B cell (primary cell): ENCODE results near the gene ATXN1. TPM values are rescaled to one million over a fixed set of nuclear protein-coding genes. Genes with fewer than 3 reads are reported as not detected.

Experiments used
- ATAC-seq: fragments of 200-7000 bp; cut with Tn5 transposase; one replicate; pipeline ENCODE4 v1.10.0; 2021; ENCODE audit warnings: low read depth, mild to moderate bottlenecking, moderate number of reproducible peaks, moderate library complexity
- CTCF ChIA-PET: fragments of 350-600 bp; sonication (Branson Sonifier 250); formaldehyde crosslinking; loops from one replicate; lab custom pipeline; 2021; ENCODE audit warnings: antibody characterized with exemption, inconsistent platforms; lab: Charles Lee
- POLR2A ChIA-PET: fragments of 350-600 bp; sonication (Branson Sonifier 250); formaldehyde crosslinking; loops from one replicate; lab custom pipeline; 2021; ENCODE audit warnings: antibody characterized with exemption; lab: Charles Lee
- DNase-seq: peaks from one replicate; pipeline ENCODE4 v3.0.0; 2013
- H2AFZ ChIP-seq: 2 replicates; pipeline ENCODE4 v1.6.1; 2012; ENCODE audit warnings: mild to moderate bottlenecking, low read depth, low read length; ENCODE audit not compliant: insufficient read depth, poor library complexity, severe bottlenecking
- H3K27ac ChIP-seq, 2 donors: 1 replicate in 1 of 2; 2 replicates in 1 of 2; pipeline ENCODE4 v1.5.1; 2012 to 2013; ENCODE audit warnings: low read length in 2 of 2, mild to moderate bottlenecking in 2 of 2, moderate library complexity in 1 of 2
- H3K27me3 ChIP-seq, 4 experiments: fragments of 200-600 bp in 1 of 4; sonication (generic) in 1 of 4; replicated peaks in 1 of 4; 1 replicate in 2 of 4; 2 replicates in 2 of 4; pipeline versions ENCODE4 v1.6.1 to v1.7.0; 2013 to 2016; ENCODE audit warnings: low read length in 3 of 4, mild to moderate bottlenecking in 2 of 4, mixed read lengths in 1 of 4, moderate library complexity in 1 of 4; ENCODE audit not compliant: insufficient read depth in 4 of 4, control insufficient read depth in 3 of 4; ENCODE audit errors: control extremely low read depth in 1 of 4
- H3K36me3 ChIP-seq, 2 experiments: replicated peaks in 1 of 2; 1 replicate in 1 of 2; 2 replicates in 1 of 2; pipeline versions ENCODE4 v1.6.1 to v1.7.1; 2013; ENCODE audit warnings: low read length in 1 of 2; ENCODE audit not compliant: insufficient read depth in 2 of 2, control insufficient read depth in 1 of 2; ENCODE audit errors: control extremely low read depth in 1 of 2, extremely low read depth in 1 of 2
- H3K4me1 ChIP-seq, 2 donors: fragments of 200-600 bp in 1 of 2; sonication (generic) in 1 of 2; 1 replicate in 1 of 2; 2 replicates in 1 of 2; pipeline versions ENCODE4 v1.5.1 to v1.6.1; 2013 to 2017; ENCODE audit warnings: low read length in 2 of 2; ENCODE audit not compliant: control insufficient read depth in 2 of 2, insufficient read depth in 2 of 2
- H3K4me2 ChIP-seq: replicated peaks from 2 replicates; pipeline ENCODE3; 2012; ENCODE audit warnings: mild to moderate bottlenecking, low read depth, low read length; ENCODE audit not compliant: poor library complexity, severe bottlenecking
- H3K4me3 ChIP-seq, 5 experiments: fragments of 200-600 bp in 1 of 5; sonication (generic) in 1 of 5; 1 replicate in 3 of 5; 2 replicates in 2 of 5; pipeline versions ENCODE4 v1.5.1 to v1.7.0; 2011 to 2016; ENCODE audit warnings: low read length in 4 of 5, mild to moderate bottlenecking in 4 of 5, low read depth in 2 of 5, control low read depth in 1 of 5, moderate library complexity in 1 of 5; ENCODE audit not compliant: insufficient read depth in 1 of 5; ENCODE audit errors: control extremely low read depth in 1 of 5, extremely low read depth in 1 of 5
- H3K79me2 ChIP-seq: fragments of 200-600 bp; sonication (generic); one replicate; pipeline ENCODE4 v1.6.0; 2016; ENCODE audit warnings: low read length; ENCODE audit not compliant: control insufficient read depth, insufficient read depth
- H3K9ac ChIP-seq: fragments of 200-600 bp; sonication (generic); 2 replicates; pipeline ENCODE4 v1.6.1; 2017; ENCODE audit warnings: mild to moderate bottlenecking, low read length, moderate library complexity
- H3K9me3 ChIP-seq, 3 donors: one replicate each; pipeline versions ENCODE4 v1.6.1 to v1.7.1; 2013; ENCODE audit warnings: low read length in 2 of 3; ENCODE audit not compliant: control insufficient read depth in 2 of 3, insufficient read depth in 1 of 3; ENCODE audit errors: control extremely low read depth in 1 of 3
- H4K20me1 ChIP-seq: 2 replicates; pipeline ENCODE4 v1.6.0; 2012; ENCODE audit warnings: mild to moderate bottlenecking, low read length; ENCODE audit not compliant: insufficient read depth, control insufficient read depth, poor library complexity, severe bottlenecking
- H3K27ac Mint-ChIP-seq: one replicate; pipeline ENCODE4 v1.8.0; 2021; ENCODE audit warnings: mixed read lengths
- H3K27me3 Mint-ChIP-seq: one replicate; pipeline ENCODE4 v1.8.0; 2021; ENCODE audit warnings: mixed read lengths
- H3K4me1 Mint-ChIP-seq: one replicate; pipeline ENCODE4 v1.8.0; 2021; ENCODE audit warnings: mixed read lengths
- H3K4me3 Mint-ChIP-seq: one replicate; pipeline ENCODE4 v1.8.0; 2021; ENCODE audit warnings: mixed read lengths
- H3K9me3 Mint-ChIP-seq: one replicate; pipeline ENCODE4 v1.8.0; 2022; ENCODE audit warnings: mixed read lengths; ENCODE audit not compliant: insufficient read depth
- CTCF ChIP-seq: fragments of 200-600 bp; IDR thresholded peaks from one replicate; pipeline ENCODE4 v1.8.0; 2022; ENCODE audit warnings: antibody characterized with exemption, mild to moderate bottlenecking
- EZH2 ChIP-seq: IDR thresholded peaks from 2 replicates; pipeline ENCODE4 v1.6.1; 2012; ENCODE audit warnings: borderline replicate concordance, low read depth, mild to moderate bottlenecking, moderate library complexity, low read length; ENCODE audit not compliant: insufficient read depth, poor library complexity, severe bottlenecking
- WGBS: methylation state at CpG from one replicate; pipeline ENCODE4 v1.1.5; 2013; ENCODE audit warnings: missing lambda C conversion rate; ENCODE audit not compliant: insufficient coverage; 5-methylcytosine and 5-hydroxymethylcytosine counted together
- intact Hi-C: fragments of 100-400 bp; cut with micrococcal nuclease; formaldehyde crosslinking; loops from one replicate; pipeline ENCODE4 v1.10.0; 2022
- polyA plus RNA-seq: library from polyadenylated mRNA; depleted of rRNA; stranded (reverse); fragments of >200 nt; gene quantifications from 2 replicates; pipeline ENCODE4 v1.2.3, GENCODE V29; 2012
- total RNA-seq, 2 donors: library from RNA; stranded (reverse); fragments of 120-200 nt in 1 of 2; gene quantifications; 1 replicate in 1 of 2; 2 replicates in 1 of 2; pipeline versions ENCODE4 v1.2.3 to v1.2.4, GENCODE V29; 2013 to 2022

The ATXN1 gene
- total and polyA plus RNA-seq, 2 donors (not counting 1 experiment from before 2014, with no cell fraction given) = 5.7 to 63.8 TPM

DNA sequence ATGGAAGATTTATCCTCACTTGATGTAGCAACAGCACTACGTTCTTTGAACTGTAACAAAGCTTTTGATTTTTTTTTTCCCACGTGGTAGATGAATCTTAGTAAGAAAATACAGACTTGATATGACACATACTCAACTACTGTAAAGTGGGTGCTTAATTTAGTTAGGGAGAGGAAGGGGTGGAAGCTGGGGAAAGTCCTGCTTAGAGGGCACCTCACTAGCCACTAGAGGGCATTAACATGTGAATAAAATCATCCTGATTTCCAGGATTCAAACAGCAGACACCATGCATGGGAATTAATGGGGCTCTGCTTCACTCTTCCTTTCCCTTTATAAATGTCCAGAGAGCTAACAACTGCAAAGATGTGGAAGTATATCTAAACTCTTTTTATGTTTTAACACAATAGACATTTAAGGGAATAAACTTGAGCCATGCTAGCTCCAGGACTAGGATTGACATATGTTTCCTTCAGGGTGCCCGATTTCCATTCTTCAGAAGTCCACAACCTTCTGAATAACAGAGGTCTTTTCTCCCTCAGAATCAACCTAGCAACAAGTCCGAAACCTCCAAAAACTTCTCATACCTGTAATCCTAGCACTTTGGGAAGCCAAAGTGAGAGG lies 250.1 kb downstream of the ATXN1 start:
- 94% methylated on average over 2 of the region's 4 CpGs for WGBS
- DNase-seq (peak; percentile 25), ATAC-seq (no peak)
- H3K4me1 Mint-ChIP-seq = peaks cover 41% of the 10 kb centered on the region
- Histone ChIP-seq H3K9ac (no peak overlapping the region), H3K27ac (no peak overlapping the region), H3K4me2 (no peak overlapping the region), H2AFZ (no peak overlapping the region), H3K79me2 (no peaks in the 10 kb centered on the region), H3K27me3 (no peaks in the 10 kb centered on the region), H3K9me3 (no peaks in the 10 kb centered on the region), H4K20me1 (no peaks in the 10 kb centered on the region), H3K36me3 (no peaks in the 10 kb centered on the region), H3K4me3 (no peak overlapping the region), H3K4me1 (peaks cover 4 to 27% of the 10 kb centered on the region in 2 donors)
- peak; percentile 42 for TF ChIP-seq CTCF
- TF ChIP-seq EZH2 = no peak
- POLR2A ChIA-PET = interaction anchor here (0.5 to 1.1 kb wide), 2 partner anchors 102 to 183 kb away, joined by 3 to 7 read pairs; no protein-coding TSS in a partner anchor
- no peaks in the 10 kb centered on the region for H3K27me3 Mint-ChIP-seq
- intact Hi-C loops = loop anchor here (2.0 to 5.0 kb wide), 2 partner anchors 39 to 260 kb away; no protein-coding TSS in a partner anchor
- peak overlapping the region; percentile 29 for H3K4me3 Mint-ChIP-seq
- CTCF ChIA-PET = interaction anchor here (0.5 to 6.8 kb wide), 30 partner anchors 9 to 265 kb away, joined by 3 to 108 read pairs (median 5); partner anchors contain the start of gene ATXN1
- H3K9me3 Mint-ChIP-seq = no peaks in the 10 kb centered on the region
- H3K27ac Mint-ChIP-seq = peak overlapping the region; percentile 44

DNA sequence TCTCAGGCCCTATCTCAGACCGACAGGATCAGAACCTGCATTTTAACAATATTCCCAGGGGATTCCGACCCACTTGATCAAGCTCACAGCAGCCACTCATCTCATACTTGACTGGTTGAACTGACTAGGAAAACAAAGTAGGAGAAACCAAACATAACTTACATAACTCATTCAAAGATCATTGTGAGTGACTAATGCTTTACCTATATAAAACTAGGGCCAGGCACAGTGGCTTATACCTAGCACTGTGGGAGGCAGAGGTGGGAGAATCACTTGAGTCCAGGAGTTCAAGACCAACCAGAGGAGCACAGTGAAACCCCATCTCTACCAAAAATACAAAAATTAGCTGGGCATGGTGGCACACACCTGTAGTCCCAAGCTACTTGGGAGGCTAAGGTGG lies 251.0 kb downstream of the ATXN1 start:
- ChIA-PET CTCF (interaction anchor here (0.6 to 6.8 kb wide), 19 partner anchors 10 to 261 kb away, joined by 3 to 108 read pairs (median 6); partner anchors contain the start of gene ATXN1), POLR2A (no interaction called here)
- Histone ChIP-seq H2AFZ (no peak overlapping the region), H3K79me2 (no peaks in the 10 kb centered on the region), H3K27me3 (no peaks in the 10 kb centered on the region), H3K4me1 (peaks cover 4 to 27% of the 10 kb centered on the region in 2 donors), H3K4me3 (no peak overlapping the region), H3K27ac (no peak overlapping the region), H3K36me3 (no peaks in the 10 kb centered on the region), H3K9me3 (no peaks in the 10 kb centered on the region), H3K4me2 (no peak overlapping the region), H3K9ac (no peak overlapping the region), H4K20me1 (no peaks in the 10 kb centered on the region)
- H3K27me3 Mint-ChIP-seq = no peaks in the 10 kb centered on the region
- H3K27ac Mint-ChIP-seq = no peak overlapping the region
- intact Hi-C loops = loop anchor here (2.0 to 5.0 kb wide), 2 partner anchors 38 to 261 kb away; no protein-coding TSS in a partner anchor
- H3K4me3 Mint-ChIP-seq = no peak overlapping the region
- TF ChIP-seq CTCF (no peak), EZH2 (no peak)
- ATAC-seq = no peak
- 57% methylated on average over 1 of the region's 2 CpGs for WGBS
- peaks cover 50% of the 10 kb centered on the region for H3K4me1 Mint-ChIP-seq
- H3K9me3 Mint-ChIP-seq = no peaks in the 10 kb centered on the region
- DNase-seq = no peak
